ENCODE results near the gene LTV1. TPM values are rescaled to one million over a fixed set of nuclear protein-coding genes. Genes with fewer than 3 reads are reported as not detected.
A peak's percentile ranks its signal among the peaks of the same experiment; 100 is the strongest.

Gene LTV1
- total and polyA plus RNA-seq, 9 of the 15 experiments (the other 6 are each of a cell fraction or from before 2014, with no cell fraction given) = 57.9 to 162 (median 119) TPM

GRCh38 chr6:143804835-143805239, 38.3 kb upstream of the LTV1 start (continued):
- TF ChIP-seq THRA (IDR thresholded peaks at IDR 0.05) = no peak
- TF ChIP-seq ZNF212 (CRISPR knock-in tag; IDR thresholded peaks at IDR 0.05) = 0 out of 2 replicates have a peak, but pooled peaks have one; percentile 8
- peak; percentile 98 for TF ChIP-seq FOSL1 (tag; conservative IDR thresholded peaks at IDR 0.05)
- no peak for TF ChIP-seq TARDBP (IDR thresholded peaks at IDR 0.05)
- TF ChIP-seq PML (IDR thresholded peaks at IDR 0.05; ENCODE audit: low read length) = peak; percentile 87

- H3K4me3 ChIP-seq = no peak overlapping the region
- H3K27ac ChIP-seq (ENCODE audit: extremely low read depth, low read depth, low read length) = peak overlapping the region; percentile 84
- intact Hi-C loops (cut with micrococcal nuclease) = loop anchor here (2.0 to 5.0 kb wide), 4 partner anchors 36 to 294 kb away; partner anchors contain the start of genes FUCA2, LTV1 and PHACTR2
- FAIRE-seq (peak; percentile 94), DNase-seq (ENCODE audit: extremely low read depth in 1 of 4, low spot score in 3 of 4) (peak; percentile 76 to 95 (median 85)), ATAC-seq (peak; percentile 81)
- peaks cover 47 to 52% of the 10 kb centered on the region in 2 experiments for H3K4me1 ChIP-seq (replicated peaks in 1 of 2; ENCODE audit: control insufficient read depth in 2 of 2, insufficient read depth in 2 of 2, low read length in 2 of 2)
- H3K9me1 ChIP-seq (ENCODE audit: control insufficient read depth, insufficient read depth, low read length) = no peaks in the 10 kb centered on the region
- no peaks in the 10 kb centered on the region for H3K27me3 ChIP-seq (ENCODE audit: control insufficient read depth in 2 of 2, insufficient read depth in 2 of 2, low read length in 2 of 2)
- BruUV-seq (replicated peaks) = no TSS peak
- POLR2A ChIA-PET = interaction anchor here (0.7 to 2.7 kb wide), 6 partner anchors 10 to 75 kb away, joined by 3 to 11 read pairs (median 6); partner anchors contain the start of gene LTV1
- in situ Hi-C loops (cut with MboI) = no loop called here
- peak overlapping the region in 1 of 2 experiments; percentile 52; a peak in 2 of 4 replicates for H3K9ac ChIP-seq (ENCODE audit: insufficient read depth in 1 of 2, low read depth in 2 of 2, low read length in 2 of 2)
- H3K4me2 ChIP-seq (ENCODE audit: insufficient read depth, low read length) = peak overlapping the region; percentile 56
- peak overlapping the region; percentile 45; the same call in 1 of the 2 replicates for H2AFZ ChIP-seq (ENCODE audit: low read depth, low read length)
- CTCF ChIA-PET (ENCODE audit: low intra/inter-chr PET ratio) = no interaction called here
- no peaks in the 10 kb centered on the region for H3K9me3 ChIP-seq (replicated peaks; ENCODE audit: control insufficient read depth, insufficient read depth, low read depth, low read length)
- WGBS (ENCODE audit: insufficient coverage, low coverage, missing lambda C conversion rate) = 17% methylated on average over 8 of the region's 8 CpGs
- H4K20me1 ChIP-seq (replicated peaks; ENCODE audit: control insufficient read depth, insufficient read depth, low read length) = no peaks in the 10 kb centered on the region
- H3K36me3 ChIP-seq (ENCODE audit: control insufficient read depth, insufficient read depth, low read length) = no peaks in the 10 kb centered on the region; the same call in 2 of the 3 replicates
- H3K79me2 ChIP-seq (ENCODE audit: control insufficient read depth, insufficient read depth, low read length) = no peaks in the 10 kb centered on the region
- TF ChIP-seq CTCFL (IDR thresholded peaks at IDR 0.05; ENCODE audit: borderline replicate concordance, insufficient read depth, low read depth, low read length, poor library complexity, severe bottlenecking) (no peak), SIN3B (IDR thresholded peaks at IDR 0.05; ENCODE audit: low read depth) (no peak)
These were observed 36.6 kb upstream of the LTV1 start for GRCh38 chr6:143806282-143807102.
